Endothelial cell (in vitro differentiated cells): ENCODE results near the gene WWC1. TPM values are rescaled to one million over a fixed set of nuclear protein-coding genes. Genes with fewer than 3 reads are reported as not detected.

ENCODE experiments used
- DNase-seq: peaks from one replicate; pipeline ENCODE4 v3.0.0; 2021; ENCODE audit warnings: low spot score
- H3K27ac Mint-ChIP-seq: one replicate; pipeline ENCODE4 v1.8.0; 2021; ENCODE audit warnings: mixed read lengths, inconsistent platforms; ENCODE audit not compliant: unreplicated experiment
- H3K27me3 Mint-ChIP-seq: one replicate; pipeline ENCODE4 v1.8.0; 2021; ENCODE audit warnings: mild to moderate bottlenecking, moderate library complexity, mixed read lengths, inconsistent platforms; ENCODE audit not compliant: unreplicated experiment
- H3K36me3 Mint-ChIP-seq: one replicate; pipeline ENCODE4 v1.8.0; 2021; ENCODE audit warnings: mild to moderate bottlenecking, low read depth, mixed read lengths, inconsistent platforms; ENCODE audit not compliant: unreplicated experiment
- H3K4me1 Mint-ChIP-seq: one replicate; pipeline ENCODE4 v1.8.0; 2021; ENCODE audit warnings: mild to moderate bottlenecking, mixed read lengths, inconsistent platforms; ENCODE audit not compliant: unreplicated experiment
- H3K4me3 Mint-ChIP-seq: one replicate; pipeline ENCODE4 v1.8.0; 2021; ENCODE audit warnings: mild to moderate bottlenecking, mixed read lengths, inconsistent platforms; ENCODE audit not compliant: unreplicated experiment
- H3K9me3 Mint-ChIP-seq: one replicate; pipeline ENCODE4 v1.8.0; 2021; ENCODE audit warnings: mixed read lengths, inconsistent platforms; ENCODE audit not compliant: unreplicated experiment
- CTCF ChIP-seq: fragments of 200-600 bp; sonication (generic); IDR thresholded peaks from one replicate; pipeline ENCODE4 v1.5.0; 2021; ENCODE audit warnings: antibody characterized with exemption; ENCODE audit not compliant: unreplicated experiment
- total RNA-seq: library from RNA; stranded (reverse); fragmentation: NEBNext Ultra II Directional; extraction: Animal tissue kit (Norgen Biotek cat#: 25700); gene quantifications from one replicate; pipeline ENCODE4 v1.2.1, GENCODE V29; 2021; ENCODE audit not compliant: unreplicated experiment

The WWC1 gene
- total RNA-seq, 1 donor from 2014 or later = 1.1 TPM

- Mint-ChIP-seq H3K27ac (no peak overlapping the region), H3K27me3 (peaks cover 4% of the 10 kb centered on the region), H3K4me3 (no peak overlapping the region), H3K4me1 (no peaks in the 10 kb centered on the region), H3K36me3 (no peaks in the 10 kb centered on the region), H3K9me3 (no peaks in the 10 kb centered on the region)
- TF ChIP-seq CTCF = no peak
- DNase-seq = no peak
These were observed 25.4 kb upstream of the WWC1 start for GRCh38 chr5:168266016-168266415.

GRCh38 chr5:168268949-168269936 lies 22.2 kb upstream of the WWC1 start:
- H3K27me3 Mint-ChIP-seq = peaks cover 6% of the 10 kb centered on the region
- no peak overlapping the region for H3K27ac Mint-ChIP-seq

GRCh38 chr5:168269937-168270330 lies 21.5 kb upstream of the WWC1 start:
- H3K9me3 Mint-ChIP-seq = no peaks in the 10 kb centered on the region
- peaks cover 5% of the 10 kb centered on the region for H3K36me3 Mint-ChIP-seq
- no peak overlapping the region for H3K27ac Mint-ChIP-seq
- H3K4me3 Mint-ChIP-seq = no peak overlapping the region
- H3K27me3 Mint-ChIP-seq = peaks cover 6% of the 10 kb centered on the region
- no peak for DNase-seq
- no peaks in the 10 kb centered on the region for H3K4me1 Mint-ChIP-seq
- TF ChIP-seq CTCF = no peak

More at GRCh38 chr5:168268949-168269936, 22.2 kb upstream of the WWC1 start:
- TF ChIP-seq CTCF = peak; percentile 91
- Mint-ChIP-seq H3K36me3 (peaks cover 5% of the 10 kb centered on the region), H3K9me3 (no peaks in the 10 kb centered on the region), H3K4me3 (peak overlapping the region; percentile 44), H3K4me1 (no peaks in the 10 kb centered on the region)
- DNase-seq = peak; percentile 95

GRCh38 chr5:168270476-168270875 lies 21.0 kb upstream of the WWC1 start:
- H3K27me3 Mint-ChIP-seq = peaks cover 6% of the 10 kb centered on the region
- no peak overlapping the region for H3K27ac Mint-ChIP-seq

More at GRCh38 chr5:168270476-168270875, 21.0 kb upstream of the WWC1 start:
- TF ChIP-seq CTCF = no peak
- H3K9me3 Mint-ChIP-seq = no peaks in the 10 kb centered on the region
- H3K4me1 Mint-ChIP-seq = no peaks in the 10 kb centered on the region
- DNase-seq = no peak
- peaks cover 5% of the 10 kb centered on the region for H3K36me3 Mint-ChIP-seq
- H3K4me3 Mint-ChIP-seq = no peak overlapping the region
